HG03039 (cell line): Measurements from ENCODE around the gene SDR9C7.
A peak's percentile ranks its signal among the peaks of the same experiment; 100 is the strongest.
"Not testable (repeated sequence)": the region's sequence is repeated elsewhere in the genome, so short reads cannot be mapped to it uniquely, and the experiment has no call there.

ENCODE experiments used
- ATAC-seq: cut with Tn5 transposase; IDR thresholded peaks from one replicate; pipeline ENCODE4 v1.9.1; 2021; ENCODE audit warnings: mild to moderate bottlenecking, moderate library complexity; ENCODE audit not compliant: unreplicated experiment

Gene SDR9C7

DNA sequence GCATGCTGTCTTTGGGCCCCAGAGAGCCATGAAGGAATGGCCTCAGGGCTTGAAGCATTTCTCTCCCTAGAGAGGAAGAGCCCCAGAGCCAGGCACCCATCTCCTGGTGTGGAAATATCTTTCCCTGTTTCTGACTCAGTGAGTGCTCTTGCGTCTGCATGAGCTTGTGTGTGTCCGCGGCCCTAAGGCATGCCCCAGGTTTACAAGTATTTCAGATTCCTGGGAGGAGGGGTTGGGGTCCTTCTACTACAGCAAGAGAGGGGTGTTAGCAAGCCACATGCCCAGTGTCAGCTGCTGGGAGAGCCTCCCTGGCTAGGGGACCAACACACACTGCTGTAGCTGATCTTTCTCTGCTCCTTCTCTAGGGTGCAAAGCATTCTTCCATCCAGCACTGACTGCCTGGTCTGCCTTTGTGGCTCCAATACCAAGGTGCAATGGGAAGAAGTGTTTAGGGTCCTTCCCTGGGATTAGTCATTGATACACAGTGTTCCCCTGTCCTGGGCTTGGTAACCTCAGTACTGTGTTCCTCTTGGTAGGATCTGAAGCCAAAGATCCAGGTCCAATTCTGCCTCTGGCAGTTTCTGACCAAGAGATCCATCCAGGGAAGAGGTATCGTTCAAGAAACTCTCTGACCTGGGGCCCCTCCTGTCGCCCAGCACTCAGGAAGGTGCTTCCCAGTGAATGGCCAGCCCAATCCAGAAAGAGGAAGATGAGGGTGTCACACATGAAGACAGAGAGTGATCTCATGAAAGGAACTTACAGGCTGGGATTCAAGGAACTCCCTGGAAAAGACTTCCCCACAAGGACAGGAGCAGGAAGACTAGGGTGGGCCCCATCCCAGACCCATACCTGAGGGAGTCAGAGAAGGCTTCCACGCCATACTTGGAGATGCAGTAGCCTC lies 20.1 kb upstream of the SDR9C7 start:
- no peak for ATAC-seq

DNA sequence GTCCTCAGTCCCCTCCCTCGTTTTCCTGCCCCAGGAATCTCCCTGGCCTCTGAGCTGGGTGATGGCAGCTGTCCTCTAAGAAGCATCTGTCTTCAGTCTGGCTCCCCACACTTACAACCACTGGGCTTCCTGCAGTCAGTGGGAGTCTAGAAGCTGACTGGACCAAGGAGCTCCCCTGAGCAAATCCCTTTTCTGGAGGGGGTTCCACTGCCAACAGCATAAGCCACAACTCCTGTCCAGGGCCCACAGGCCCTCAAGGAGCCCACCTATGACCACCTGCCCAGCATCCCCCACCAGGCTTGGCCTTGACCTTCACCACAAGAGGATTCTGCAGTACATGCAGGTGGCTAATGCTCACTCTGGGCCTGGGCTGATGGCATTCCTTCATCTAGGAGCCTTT lies 19.1 kb upstream of the SDR9C7 start:
- no peak for ATAC-seq

DNA sequence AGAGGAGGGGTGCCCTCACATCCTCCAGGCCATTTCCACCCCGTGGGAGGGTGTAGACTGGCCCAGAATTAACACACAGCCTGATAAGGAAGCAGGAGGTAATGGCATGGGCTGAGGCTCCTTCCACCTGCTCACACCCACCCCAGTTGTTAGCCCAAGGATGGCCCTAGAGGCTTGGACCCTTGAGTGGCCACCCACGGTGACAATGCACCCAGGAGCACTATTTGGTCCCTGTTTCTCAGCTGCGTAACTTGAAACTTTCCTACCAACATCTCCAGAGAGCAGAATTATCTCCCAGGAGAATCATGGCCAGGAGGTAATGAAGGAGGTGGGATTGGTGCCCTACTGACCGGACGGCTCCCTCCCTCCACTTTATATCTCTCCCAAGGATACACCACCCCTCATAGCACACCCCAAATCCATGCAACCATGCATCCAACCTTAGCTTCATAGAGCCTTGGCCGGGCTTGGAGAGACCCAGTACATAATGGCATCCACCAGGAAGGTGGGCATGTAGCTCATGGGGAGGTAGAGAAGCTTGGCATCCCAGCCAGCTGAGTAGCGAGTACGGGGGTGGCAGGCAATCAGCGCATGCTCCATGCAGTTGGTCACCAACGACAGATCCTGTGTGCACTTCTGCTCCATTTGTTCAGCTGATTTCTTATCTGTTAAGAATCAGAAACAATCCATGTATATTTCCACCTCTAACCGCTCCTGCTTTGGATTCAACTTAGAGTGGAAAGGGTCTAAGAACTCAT lies 17.6 kb upstream of the SDR9C7 start:
- ATAC-seq = no peak

DNA sequence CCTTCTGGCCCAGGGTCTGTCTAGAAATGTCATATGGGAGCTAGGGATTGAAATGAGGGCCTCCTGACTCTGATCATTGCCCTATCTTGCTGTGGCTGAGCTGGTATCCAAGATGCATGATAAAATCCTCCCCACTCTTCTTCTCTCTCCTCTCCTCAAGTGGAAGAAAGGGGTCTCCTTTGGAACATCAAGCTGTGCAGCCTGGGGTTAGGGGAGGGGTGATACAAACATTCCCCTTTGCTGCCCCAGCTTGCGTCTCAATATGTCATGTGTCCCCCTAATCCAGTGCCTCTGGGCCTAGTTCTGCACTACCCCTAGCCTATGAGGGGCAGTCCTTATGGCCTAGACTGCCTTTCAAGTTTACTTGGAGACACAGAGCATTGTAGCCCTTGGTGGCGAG lies 14.7 kb upstream of the SDR9C7 start:
- ATAC-seq = no peak

DNA sequence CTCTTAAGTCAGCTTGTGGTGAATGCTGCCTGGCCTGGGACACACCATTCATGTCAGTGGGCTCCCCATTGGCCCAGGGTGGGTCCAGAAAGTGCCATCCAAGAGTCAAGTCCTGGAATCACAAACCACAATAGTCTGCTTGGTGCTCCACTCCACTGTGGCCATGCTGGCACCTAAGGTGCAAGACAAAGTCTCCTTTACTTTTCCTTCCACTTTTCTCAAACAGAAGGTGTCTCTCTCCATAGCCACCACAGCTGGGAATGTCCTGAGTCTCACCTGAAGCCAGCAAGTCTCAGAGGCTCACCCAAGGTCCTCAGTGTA lies 14.2 kb upstream of the SDR9C7 start:
- ATAC-seq = no peak

DNA sequence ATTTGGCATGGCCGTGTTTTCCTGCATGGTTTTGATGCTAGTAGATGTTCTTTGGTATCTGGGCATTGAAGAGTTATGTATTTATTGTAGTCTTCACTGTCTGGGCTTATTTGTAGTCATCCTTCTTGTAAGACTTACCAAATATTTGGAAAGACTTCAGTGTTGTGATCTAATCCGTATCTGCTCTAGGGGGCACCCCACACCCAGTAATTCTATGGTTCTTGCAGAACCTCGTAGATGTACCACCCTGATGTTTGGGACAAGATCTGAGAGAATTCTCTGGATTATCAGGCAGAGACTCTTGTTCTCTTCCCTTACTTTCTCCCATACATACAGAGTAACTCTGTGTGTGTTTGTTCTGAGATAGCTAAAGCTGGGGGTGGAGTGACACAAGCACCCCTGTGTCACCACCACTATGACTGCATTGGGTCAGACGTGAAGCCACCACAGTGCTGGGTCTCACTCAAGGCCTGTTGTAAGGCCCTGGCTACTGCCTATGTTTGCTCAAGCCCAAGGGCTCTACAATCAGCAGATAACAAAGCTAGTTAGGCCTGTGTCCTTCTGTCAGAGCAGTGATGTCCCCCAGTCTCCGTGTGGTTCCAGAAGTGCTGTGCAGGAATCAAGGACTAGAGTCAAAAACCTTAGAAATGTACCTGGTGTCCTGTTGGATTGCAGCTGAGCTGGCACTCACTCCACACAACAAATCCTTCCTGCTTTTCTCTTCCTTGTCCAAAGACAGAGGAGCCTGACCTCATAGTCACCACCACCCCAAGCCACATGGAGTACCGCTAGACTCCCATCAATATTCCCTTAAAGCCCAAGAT lies 13.6 kb upstream of the SDR9C7 start:
- no peak for ATAC-seq

DNA sequence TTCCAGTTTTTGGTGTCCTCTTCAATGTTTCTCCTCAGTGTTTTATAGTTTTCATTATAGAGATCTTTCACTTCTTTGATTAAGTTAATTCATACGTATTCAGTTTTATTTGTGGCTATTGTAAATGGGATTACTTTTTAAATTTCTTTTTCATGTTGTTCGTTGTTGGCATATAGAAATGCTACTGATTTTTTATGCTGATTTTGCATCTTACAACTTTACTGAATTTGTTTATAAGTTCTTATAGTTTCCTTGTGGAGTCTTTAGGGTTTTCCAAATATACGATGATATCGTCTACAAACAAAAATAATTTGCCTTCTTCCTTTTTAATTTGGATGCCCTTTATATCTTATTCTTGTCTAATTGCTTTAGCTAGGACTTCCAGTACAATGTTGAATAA lies 9.7 kb upstream of the SDR9C7 start:
- no peak for ATAC-seq

DNA sequence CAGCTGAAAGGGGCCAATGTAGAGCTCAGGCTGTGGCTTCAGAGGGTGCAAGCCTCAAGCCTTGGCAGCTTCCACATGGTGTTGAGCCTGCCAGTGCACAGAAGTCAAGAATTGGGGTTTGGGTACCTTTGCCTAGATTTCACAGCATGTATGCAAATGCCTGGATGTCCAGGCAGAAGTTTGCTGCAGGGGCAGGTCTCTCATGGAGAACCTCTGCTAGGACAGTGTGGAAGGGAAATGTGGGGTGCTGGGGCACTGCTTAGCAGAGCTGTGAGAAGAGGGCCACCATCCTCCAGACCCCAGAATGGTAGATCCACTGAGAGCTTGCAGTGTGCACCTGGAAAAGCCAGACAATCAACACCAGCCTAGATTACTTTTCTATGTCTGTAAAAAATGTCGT lies 9.2 kb upstream of the SDR9C7 start:
- ATAC-seq = not testable (repeated sequence)

DNA sequence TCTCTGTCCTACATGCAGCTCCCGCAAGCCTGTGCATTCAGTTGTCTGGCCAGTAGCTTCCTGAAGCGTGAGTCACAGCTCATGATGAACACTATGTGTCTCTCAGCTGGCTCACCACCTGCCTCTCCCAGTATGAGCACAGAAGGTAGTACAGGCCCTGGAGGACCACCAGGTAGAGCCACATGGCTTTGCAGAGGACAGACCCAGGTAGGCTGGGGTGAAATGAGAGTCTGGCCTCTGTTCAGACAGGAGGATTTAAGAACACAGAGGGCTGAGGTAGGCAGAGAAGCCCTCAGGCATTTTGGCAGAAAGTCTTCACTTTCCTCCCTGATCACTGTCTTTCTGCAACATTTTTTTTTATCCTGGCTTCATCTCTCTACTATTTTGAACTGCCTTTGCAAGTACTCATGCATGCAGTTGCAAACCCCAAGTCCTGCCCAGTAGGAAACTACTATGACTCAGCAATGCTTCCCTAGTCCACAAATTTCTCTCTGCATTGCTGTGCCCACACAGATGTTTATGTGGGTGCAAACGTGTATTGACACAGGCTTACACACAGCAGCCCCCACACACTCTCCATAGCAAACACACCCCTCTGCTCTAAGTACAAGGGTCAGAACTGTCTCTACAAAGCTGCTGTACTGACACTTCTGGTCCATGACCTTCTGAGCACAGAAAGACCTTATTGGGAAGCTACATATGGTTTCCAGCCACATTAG lies 7.2 kb upstream of the SDR9C7 start:
- peak; percentile 50 for ATAC-seq

DNA sequence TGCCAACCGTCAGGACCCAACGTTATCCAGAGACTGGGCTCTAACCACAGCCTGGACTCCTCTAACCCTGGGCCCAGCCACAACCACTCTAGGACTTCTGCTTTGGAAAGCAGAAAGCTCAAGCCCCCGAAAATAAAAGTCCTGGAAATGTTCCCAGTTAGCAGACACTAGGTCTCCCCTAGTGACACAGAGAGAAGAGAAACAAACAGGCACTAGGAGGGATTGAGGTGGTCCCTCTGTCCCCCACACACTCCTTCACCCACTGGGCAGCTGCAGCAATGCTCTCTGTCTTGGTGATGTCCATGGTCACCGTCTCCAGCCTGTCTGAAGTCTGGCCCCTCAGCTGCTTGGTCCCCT lies 6.7 kb upstream of the SDR9C7 start:
- ATAC-seq = not testable (repeated sequence)

DNA sequence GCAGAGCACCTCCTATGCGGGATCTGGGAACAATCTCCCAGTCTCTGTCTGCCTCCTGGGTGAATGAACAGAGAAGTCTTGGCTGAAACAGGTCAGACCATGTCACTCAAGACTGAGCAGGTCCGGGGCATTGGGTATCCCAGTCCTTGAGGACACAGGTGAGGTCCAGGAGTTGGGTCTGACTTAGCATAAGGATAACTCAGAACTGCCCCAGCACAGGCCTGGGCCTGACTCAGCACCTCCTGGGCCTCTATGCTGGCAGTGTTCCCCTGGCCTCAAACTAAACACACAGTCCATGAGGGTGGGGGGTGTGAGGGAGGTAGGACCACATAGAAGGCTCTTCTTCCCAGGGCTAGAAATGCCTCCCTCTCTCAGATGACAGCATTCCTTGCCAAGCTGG lies 1.5 kb upstream of the SDR9C7 start:
- no peak for ATAC-seq

DNA sequence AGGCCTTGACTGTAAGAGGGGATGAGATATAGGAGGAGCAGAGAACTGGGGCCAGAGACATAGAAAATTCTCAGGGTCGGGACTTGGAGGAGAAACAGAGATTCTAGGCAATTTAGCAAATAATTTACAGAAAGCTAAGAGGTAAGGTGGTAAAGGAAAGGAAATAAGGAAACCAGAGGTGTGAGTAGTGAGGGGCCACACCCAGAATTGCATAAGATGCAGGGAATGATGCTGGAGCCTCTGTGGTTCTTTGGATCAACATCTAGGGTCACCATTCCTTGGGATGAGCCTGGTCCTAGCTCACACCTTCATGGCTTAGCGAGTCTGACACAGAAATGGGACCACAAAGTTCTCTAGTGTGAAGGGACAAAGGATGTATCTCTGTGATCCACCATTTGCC lies 949 bp upstream of the SDR9C7 start:
- no peak for ATAC-seq

DNA sequence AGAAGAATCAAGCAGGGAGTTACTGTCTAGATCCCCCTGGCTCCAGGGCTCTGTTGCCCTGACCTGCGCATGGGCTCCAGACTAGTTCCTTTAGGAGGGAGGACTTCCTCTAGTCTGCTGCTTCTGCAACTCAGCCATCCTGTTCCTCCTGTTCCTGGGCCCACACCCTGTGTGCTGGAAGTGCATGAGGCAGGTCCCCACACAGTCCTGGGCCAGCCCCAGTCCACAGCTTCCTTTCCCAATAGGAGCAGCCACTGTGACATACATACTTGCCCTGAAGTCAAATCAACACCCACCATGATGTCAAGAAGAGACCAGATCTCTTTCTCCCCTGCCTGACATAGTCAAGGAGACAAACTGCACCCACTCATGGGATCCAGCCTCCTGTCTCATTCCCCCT lies 1.3 kb downstream of the SDR9C7 start:
- no peak for ATAC-seq

DNA sequence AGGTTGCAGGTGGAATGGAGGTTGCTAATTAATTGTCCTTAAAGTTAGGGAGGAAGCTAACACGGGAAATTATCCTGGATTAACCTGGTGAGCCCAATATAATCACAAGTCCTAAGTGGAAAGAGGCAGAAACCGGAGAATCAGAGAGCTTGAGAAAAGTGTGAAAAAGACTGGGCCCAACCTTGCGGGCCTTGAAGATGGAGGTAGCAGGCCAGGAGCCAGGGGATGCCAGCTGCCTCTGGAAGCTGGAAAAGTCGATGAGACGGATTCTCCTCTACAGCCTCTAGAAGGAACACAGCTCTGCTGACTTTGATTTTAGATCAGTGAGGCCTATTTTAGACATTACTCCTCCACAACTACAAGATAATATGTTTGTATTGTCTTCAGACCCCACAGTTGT lies 2.1 kb downstream of the SDR9C7 start:
- ATAC-seq = no peak

DNA sequence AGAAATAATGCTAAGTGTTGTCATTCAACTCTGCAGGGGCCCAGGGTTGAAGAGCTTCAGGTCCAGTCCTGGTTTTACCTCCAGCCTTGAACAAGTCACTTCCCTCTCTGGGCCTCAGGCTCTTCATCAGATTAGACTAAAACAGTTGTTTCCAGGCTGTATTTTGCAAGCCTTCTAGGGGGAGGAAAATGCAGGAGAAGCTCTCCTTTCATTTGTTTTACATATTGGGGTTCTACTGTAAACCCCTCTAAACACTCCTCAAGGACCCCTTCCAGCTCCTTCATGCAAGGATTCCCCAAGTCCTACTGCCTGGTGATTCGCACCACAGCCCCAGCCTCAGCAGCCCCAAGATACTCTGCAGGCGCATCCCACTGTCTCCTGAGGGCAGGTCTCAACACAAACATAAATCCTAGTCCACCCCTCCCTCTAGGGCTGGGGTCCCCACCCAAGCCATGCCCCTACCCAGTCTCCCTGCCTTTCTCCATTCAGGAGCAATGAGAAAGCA lies 2.7 kb downstream of the SDR9C7 start:
- ATAC-seq = no peak

DNA sequence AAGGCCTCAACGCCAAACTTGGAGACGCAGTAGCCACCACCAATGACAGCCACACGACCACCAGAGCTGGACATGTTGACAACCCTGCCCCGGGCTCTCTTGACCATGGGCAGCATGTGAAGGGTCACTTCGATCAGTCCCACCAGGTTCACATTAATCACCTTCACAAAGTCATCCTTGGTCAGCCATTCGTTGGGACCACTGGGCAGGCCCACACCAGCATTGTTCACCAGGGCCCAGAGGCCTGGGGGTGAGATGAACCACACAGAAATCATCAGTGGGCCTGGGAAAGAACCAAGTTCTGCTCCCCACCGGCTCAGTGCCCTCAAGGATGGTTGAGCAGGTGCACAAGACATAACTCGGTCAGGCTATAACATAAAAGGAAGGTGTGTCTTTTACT lies 4.0 kb downstream of the SDR9C7 start:
- no peak for ATAC-seq

DNA sequence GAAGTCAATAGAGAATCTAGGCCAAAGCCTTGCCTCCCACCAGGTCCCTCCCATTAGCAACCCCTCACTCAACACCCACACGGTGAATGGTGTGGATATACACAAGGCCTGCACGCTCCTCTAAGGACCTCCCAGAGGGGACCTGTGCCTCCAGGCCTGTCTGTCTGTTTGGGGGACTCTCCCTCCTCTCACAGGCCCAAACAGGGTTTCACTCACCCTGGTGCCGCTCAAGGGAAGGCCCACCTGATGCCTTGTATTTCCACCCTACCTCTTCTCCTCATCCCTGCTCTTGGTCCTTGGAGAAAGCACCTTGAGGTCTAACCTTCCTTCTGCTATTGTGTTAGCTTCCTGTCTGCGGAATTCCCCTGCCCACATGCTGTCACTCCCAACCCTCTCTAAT lies 4.4 kb downstream of the SDR9C7 start:
- no peak for ATAC-seq

DNA sequence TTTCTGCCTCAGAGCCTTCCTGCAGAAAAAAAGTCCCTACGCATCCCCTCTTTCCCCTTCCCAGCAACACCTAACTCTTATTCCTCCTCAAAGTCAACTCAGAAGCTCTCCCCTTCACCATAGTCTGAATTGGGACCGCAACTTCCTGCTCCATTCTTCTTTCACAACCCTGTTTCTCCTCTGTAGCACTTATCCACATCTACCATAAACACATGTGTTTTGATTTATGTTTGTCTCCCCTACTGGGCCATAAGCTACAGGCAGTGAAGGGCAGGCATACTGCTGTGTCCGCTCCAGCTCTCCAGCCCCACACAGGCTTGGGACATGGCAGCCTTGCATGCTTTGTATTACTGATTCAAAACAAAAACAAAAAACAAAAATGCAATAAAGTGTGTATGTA lies 5.9 kb downstream of the SDR9C7 start:
- no peak for ATAC-seq

DNA sequence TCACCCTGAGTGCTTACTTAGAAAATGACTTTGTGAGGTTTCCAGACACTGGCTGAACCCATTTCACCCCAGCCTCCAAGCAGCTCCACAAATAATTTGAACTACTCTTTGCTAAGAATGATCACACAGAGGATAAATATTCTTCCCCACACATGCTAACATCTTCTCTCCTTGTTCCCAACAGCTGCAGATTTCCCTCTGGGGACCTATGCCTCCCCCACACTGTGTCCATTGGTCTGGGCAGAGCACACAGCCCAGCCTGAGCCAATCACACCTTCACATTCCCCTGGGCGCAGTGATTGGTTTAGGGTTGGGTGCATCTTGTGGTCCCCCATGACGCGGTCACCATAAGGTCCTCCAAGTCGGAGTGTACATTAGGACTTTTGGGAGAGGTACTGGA lies 6.9 kb downstream of the SDR9C7 start:
- no peak for ATAC-seq

DNA sequence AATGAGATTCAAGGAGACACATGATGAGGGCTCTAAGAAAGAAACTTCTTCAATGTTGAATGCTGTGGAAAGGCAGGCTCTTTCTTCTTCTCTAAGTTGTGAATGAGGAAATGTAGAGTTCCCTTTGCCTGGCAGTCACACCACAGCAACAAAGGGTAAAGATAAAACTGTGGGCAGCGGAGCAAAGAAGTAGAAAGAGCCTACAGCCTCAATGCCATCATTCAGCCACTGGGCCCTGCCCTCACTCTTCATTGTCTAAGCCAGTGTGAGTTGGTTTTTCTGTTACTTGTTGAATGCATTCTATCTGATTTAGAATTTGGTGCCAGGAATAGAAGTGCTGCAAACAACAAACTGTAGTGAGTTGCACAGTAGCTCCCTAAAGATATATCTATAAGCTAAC lies 12.2 kb downstream of the SDR9C7 start:
- no peak for ATAC-seq

DNA sequence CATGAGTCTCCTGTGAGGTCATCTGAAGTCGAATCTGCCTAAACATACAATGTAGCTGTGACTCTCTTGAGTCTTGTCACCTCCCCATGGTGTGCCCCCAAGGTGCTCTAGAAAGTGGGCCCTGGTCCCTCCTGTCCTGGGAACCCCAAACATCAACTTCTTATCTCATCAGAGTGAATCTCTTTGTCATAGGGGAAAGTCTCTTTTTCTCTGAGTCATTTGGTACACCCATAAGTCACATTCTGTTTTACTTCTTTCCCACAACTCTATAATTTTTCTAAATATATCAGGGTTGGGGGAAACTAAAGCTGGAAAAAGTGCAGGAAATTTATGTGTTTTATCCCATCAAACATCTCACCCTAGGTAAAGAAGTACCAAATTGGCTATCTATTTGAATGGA lies 12.9 kb downstream of the SDR9C7 start:
- ATAC-seq = no peak
